Transverse colon (tissue), 4 donors: ENCODE results near the gene ERLEC1. TPM values are rescaled to one million over a fixed set of nuclear protein-coding genes. Genes with fewer than 3 reads are reported as not detected.

Source experiments
- DNase-seq: peaks from one replicate; pipeline ENCODE4 v3.0.0-alpha.2; 2019
- H3K27ac ChIP-seq, 4 donors: fragments of 200-600 bp; sonication (generic); 2 replicates each; pipeline ENCODE4 v1.5.1; 2016 to 2018; ENCODE audit warnings: inconsistent platforms in 4 of 4
- H3K27me3 ChIP-seq: fragments of 200-600 bp; sonication (generic); 2 replicates; pipeline ENCODE4 v1.5.1; 2017; ENCODE audit warnings: inconsistent platforms
- H3K36me3 ChIP-seq, 4 donors: fragments of 200-600 bp; sonication (generic); 2 replicates each; pipeline ENCODE4 v1.5.1; 2017 to 2019; ENCODE audit warnings: inconsistent platforms in 4 of 4
- H3K4me1 ChIP-seq, 4 donors: fragments of 200-600 bp; sonication (generic); 2 replicates each; pipeline ENCODE4 v1.5.1; 2017 to 2020; ENCODE audit warnings: inconsistent platforms in 4 of 4
- H3K4me3 ChIP-seq, 4 donors: fragments of 200-600 bp; sonication (generic); 1 replicate in 1 of 4; 2 replicates in 3 of 4; pipeline versions ENCODE4 v1.5.1 to v1.6.1; 2017 to 2019; ENCODE audit warnings: inconsistent platforms in 4 of 4
- H3K9me3 ChIP-seq, 2 donors: fragments of 200-600 bp; sonication (generic); 2 replicates each; pipeline ENCODE4 v1.5.1; 2017 to 2019; ENCODE audit warnings: inconsistent platforms in 2 of 2
- EP300 ChIP-seq: sonication (generic); formaldehyde crosslinking; IDR thresholded peaks from one replicate; pipeline ENCODE4 v1.6.1; 2017; ENCODE audit warnings: antibody characterized with exemption, low read depth
- POLR2A ChIP-seq: fragments of 450-650 bp; IDR thresholded peaks from one replicate; pipeline ENCODE4 v1.6.1; 2016; ENCODE audit warnings: antibody characterized with exemption, mild to moderate bottlenecking, moderate library complexity
- POLR2AphosphoS5 ChIP-seq, 3 donors: sonication (generic); formaldehyde crosslinking; IDR thresholded peaks; one replicate each; pipeline ENCODE4 v1.6.1; 2016; ENCODE audit warnings: antibody characterized with exemption in 3 of 3
- WGBS, 2 donors: methylation state at CpG; one replicate each; pipeline ENCODE4 v1.1.5; 2018; ENCODE audit warnings: low coverage in 1 of 2; 5-methylcytosine and 5-hydroxymethylcytosine counted together
- in situ Hi-C, 4 donors: fragments of 200-750 bp; cut with MboI; loops; one replicate each; pipeline versions ENCODE4 v1.15.0 to v1.15.1; 2017; ENCODE audit warnings: low sequenced_read_pairs in 3 of 4, low pct_ligation_motif_present in 1 of 4, low pct_unique_long_range_greater_than_20kb in 1 of 4
- intact Hi-C: fragments of 100-400 bp; cut with DNase I; formaldehyde crosslinking; loops from one replicate; pipeline ENCODE4 v1.15.1; 2023; ENCODE audit warnings: low total_unique reads
- total RNA-seq, 4 donors: library from RNA; depleted of rRNA; stranded (reverse); fragments of >200 nt; gene quantifications; one replicate each; pipeline ENCODE4 v1.1.0, GENCODE V29; 2016
- TF ChIP-seq, protein P1 (sequence below), 5 experiments: fragments of 200-600 bp in 3 of 5; fragments of 450-650 bp in 2 of 5; sonication (generic) in 3 of 5; IDR thresholded peaks; 1 replicate in 2 of 5; 2 replicates in 3 of 5; pipeline ENCODE4 v1.5.1; 2016 to 2017; ENCODE audit warnings: antibody characterized with exemption in 5 of 5, inconsistent platforms in 3 of 5, mild to moderate bottlenecking in 2 of 5, moderate library complexity in 1 of 5

The ERLEC1 gene
- total RNA-seq, 4 donors from 2014 or later, result 6.4 to 43.8 (median 32.0) TPM

DNA sequence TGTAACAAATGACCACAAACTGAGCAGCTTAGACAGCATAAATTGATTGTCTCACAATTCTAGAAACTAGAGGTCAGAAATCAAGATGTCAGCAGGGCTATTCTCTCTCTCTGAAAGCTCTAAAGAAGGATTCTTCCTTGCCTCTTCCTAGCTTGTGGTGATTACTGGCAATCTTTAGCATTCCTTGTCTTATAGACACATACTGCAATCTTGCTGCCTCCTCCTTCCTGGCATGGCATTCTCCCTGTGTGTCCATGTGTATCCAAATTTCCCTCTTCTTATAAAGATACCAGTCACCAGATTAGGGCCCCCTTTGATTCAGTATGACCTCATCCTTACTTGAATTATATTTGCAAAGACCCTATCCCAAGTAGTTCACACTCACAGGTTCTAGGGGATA lies 2.4 kb upstream of the ERLEC1 start:
- H3K9me3 ChIP-seq, result no peaks in the 10 kb centered on the region

GRCh38 chr2:53785366-53785765 lies 1.5 kb upstream of the ERLEC1 start:
- Histone ChIP-seq H3K36me3 (no peaks in the 10 kb centered on the region), H3K4me1 (peaks cover 19 to 32% (median 26%) of the 10 kb centered on the region in 4 donors), H3K4me3 (peak overlapping the region in 1 of 4 donors; percentile 65), H3K27ac (no peak overlapping the region), H3K27me3 (no peaks in the 10 kb centered on the region), H3K9me3 (no peaks in the 10 kb centered on the region)
- intact Hi-C loops (no loop called here), in situ Hi-C loops (no loop called here)
- whole genome bisulfite sequencing, 2 donors, result 62 to 65% methylated on average over 4 to 11 of the region's 11 CpGs
- DNase-seq, result no peak
- TF ChIP-seq EP300 (no peak), POLR2AphosphoS5 (IDR thresholded peaks at IDR 0.05) (no peak), POLR2A (no peak)
- TF ChIP-seq, protein P1, sequence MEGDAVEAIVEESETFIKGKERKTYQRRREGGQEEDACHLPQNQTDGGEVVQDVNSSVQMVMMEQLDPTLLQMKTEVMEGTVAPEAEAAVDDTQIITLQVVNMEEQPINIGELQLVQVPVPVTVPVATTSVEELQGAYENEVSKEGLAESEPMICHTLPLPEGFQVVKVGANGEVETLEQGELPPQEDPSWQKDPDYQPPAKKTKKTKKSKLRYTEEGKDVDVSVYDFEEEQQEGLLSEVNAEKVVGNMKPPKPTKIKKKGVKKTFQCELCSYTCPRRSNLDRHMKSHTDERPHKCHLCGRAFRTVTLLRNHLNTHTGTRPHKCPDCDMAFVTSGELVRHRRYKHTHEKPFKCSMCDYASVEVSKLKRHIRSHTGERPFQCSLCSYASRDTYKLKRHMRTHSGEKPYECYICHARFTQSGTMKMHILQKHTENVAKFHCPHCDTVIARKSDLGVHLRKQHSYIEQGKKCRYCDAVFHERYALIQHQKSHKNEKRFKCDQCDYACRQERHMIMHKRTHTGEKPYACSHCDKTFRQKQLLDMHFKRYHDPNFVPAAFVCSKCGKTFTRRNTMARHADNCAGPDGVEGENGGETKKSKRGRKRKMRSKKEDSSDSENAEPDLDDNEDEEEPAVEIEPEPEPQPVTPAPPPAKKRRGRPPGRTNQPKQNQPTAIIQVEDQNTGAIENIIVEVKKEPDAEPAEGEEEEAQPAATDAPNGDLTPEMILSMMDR (IDR thresholded peaks at IDR 0.05), result no peak

More for the DNA sequence above, 2.4 kb upstream of the ERLEC1 start:
- Histone ChIP-seq H3K27ac (no peak overlapping the region), H3K36me3 (no peaks in the 10 kb centered on the region), H3K4me1 (peaks cover 19 to 29% (median 26%) of the 10 kb centered on the region in 4 donors), H3K27me3 (no peaks in the 10 kb centered on the region), H3K4me3 (no peak overlapping the region)
- intact Hi-C loops, result no loop called here
- DNase-seq, result no peak
- in situ Hi-C loops, result no loop called here
- TF ChIP-seq EP300 (no peak), POLR2A (no peak)

DNA sequence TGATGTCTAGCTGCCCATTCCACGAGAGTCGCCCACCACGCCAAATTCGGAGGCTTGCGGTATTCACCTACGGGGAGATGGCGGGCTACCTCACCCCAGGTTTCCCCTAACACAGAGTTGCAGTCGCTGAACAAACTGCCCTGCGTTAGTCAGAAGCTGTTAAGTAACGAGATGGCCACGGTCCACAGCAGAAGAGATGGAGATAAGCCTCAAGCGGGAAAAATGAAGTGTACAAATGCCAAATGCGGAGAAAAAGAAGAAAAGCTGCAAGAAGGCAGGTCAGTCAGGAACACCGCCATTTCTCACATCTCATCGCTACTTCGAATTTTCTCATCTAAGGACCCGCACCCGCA lies 516 bp upstream of the ERLEC1 start:
- no peaks in the 10 kb centered on the region for H3K27me3 ChIP-seq
- peaks cover 19 to 32% (median 26%) of the 10 kb centered on the region in 4 donors for H3K4me1 ChIP-seq
- H3K9me3 ChIP-seq, result no peaks in the 10 kb centered on the region
- intact Hi-C loops (no loop called here), in situ Hi-C loops (no loop called here)
- TF ChIP-seq, protein P1 (IDR thresholded peaks at IDR 0.05), result no peak
- TF ChIP-seq EP300 (no peak), POLR2AphosphoS5 (IDR thresholded peaks at IDR 0.05) (no peak), POLR2A (no peak)
- peak overlapping the region; percentile 61 to 95 (median 75) for H3K4me3 ChIP-seq
- peak overlapping the region; percentile 79 to 91 (median 88) for H3K27ac ChIP-seq
- no peak for DNase-seq
- no peaks in the 10 kb centered on the region for H3K36me3 ChIP-seq
- WGBS, 2 donors, result 0 to 1% methylated on average over 7 to 18 of the region's 18 CpGs

GRCh38 chr2:53787614-53788289 lies 908 bp downstream of the ERLEC1 start:
- WGBS, 2 donors, result 2% methylated on average over 17 of the region's 17 CpGs
- H3K4me1 ChIP-seq, result peaks cover 19 to 39% (median 30%) of the 10 kb centered on the region in 4 donors
- intact Hi-C loops (no loop called here), in situ Hi-C loops (no loop called here)
- H3K4me3 ChIP-seq, result peak overlapping the region; percentile 61 to 95 (median 75)
- H3K27ac ChIP-seq, result peak overlapping the region; percentile 79 to 91 (median 88)
- DNase-seq, result no peak
- H3K36me3 ChIP-seq, result no peaks in the 10 kb centered on the region
- H3K27me3 ChIP-seq, result no peaks in the 10 kb centered on the region
- TF ChIP-seq POLR2AphosphoS5 (IDR thresholded peaks at IDR 0.05) (no peak), EP300 (no peak), POLR2A (no peak)
- TF ChIP-seq, protein P1 (IDR thresholded peaks at IDR 0.05), result no peak
- H3K9me3 ChIP-seq, result no peaks in the 10 kb centered on the region

DNA sequence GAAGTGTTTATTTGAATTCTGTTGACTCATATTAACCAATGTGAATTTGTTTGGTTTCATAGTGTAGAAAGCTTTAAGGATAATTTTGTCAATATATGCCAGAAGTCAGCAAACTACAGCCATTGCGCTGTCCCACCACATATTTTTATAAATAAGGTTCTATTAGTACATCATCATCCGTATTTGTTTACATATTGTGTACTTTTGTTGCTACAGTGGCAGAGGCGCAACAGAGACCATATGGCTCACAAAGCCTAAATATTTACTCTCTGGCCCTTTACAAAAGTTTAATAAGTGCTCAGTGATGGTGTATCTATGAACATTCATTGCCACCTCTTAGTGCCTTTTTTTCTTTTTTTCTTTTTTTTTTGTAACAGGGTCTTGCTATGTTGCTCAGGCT lies 6.4 kb downstream of the ERLEC1 start:
- no peak overlapping the region for H3K4me3 ChIP-seq
- H3K9me3 ChIP-seq, result no peaks in the 10 kb centered on the region
- intact Hi-C loops (no loop called here), in situ Hi-C loops (no loop called here)
- TF ChIP-seq POLR2AphosphoS5 (IDR thresholded peaks at IDR 0.05), result no peak
- no peak for TF ChIP-seq EP300
- TF ChIP-seq, protein P1 (IDR thresholded peaks at IDR 0.05), result no peak
- no peak for TF ChIP-seq POLR2A
- H3K27me3 ChIP-seq, result no peaks in the 10 kb centered on the region
- peaks cover 0 to 36% (median 18%) of the 10 kb centered on the region in 4 donors for H3K36me3 ChIP-seq
- H3K4me1 ChIP-seq, result peaks cover 2 to 27% (median 8%) of the 10 kb centered on the region in 4 donors
- WGBS, 2 donors, result 86% methylated on average over 3 of the region's 3 CpGs
- DNase-seq, result no peak
- no peak overlapping the region for H3K27ac ChIP-seq
